OCI-LY7 (cell line): ENCODE results near the gene NEU2. TPM values are rescaled to one million over a fixed set of nuclear protein-coding genes. Genes with fewer than 3 reads are reported as not detected.

ENCODE experiments used
- BruUV-seq: library from RNA; stranded (reverse); fragments of 400-500 nt; replicated peaks from 2 replicates; lab custom pipeline; 2021; lab: Mats Ljungman, UMichigan
- CTCF ChIA-PET: fragments of 300-600 bp; sonication (Branson Sonifier 250); formaldehyde crosslinking; loops from one replicate; lab custom pipeline; 2022; ENCODE audit warnings: antibody characterized with exemption; ENCODE audit not compliant: unreplicated experiment; lab: Charles Lee
- POLR2A ChIA-PET: fragments of 300-600 bp; sonication (Branson Sonifier 250); formaldehyde crosslinking; loops from one replicate; lab custom pipeline; 2022; ENCODE audit warnings: antibody characterized with exemption; lab: Charles Lee
- DNase-seq: peaks from one replicate; pipeline ENCODE4 v3.0.0-alpha.2; 2015; ENCODE audit warnings: low spot score
- H2AFZ ChIP-seq: fragments of 200-600 bp; sonication (generic), shearing (Covaris generic); 2 replicates; pipeline ENCODE4 v1.6.1; 2014; ENCODE audit warnings: mild to moderate bottlenecking, antibody characterized with exemption, low read length, moderate library complexity
- H3K27ac ChIP-seq: fragments of 200-600 bp; sonication (generic); 2 replicates; pipeline ENCODE4 v1.5.1; 2014; ENCODE audit warnings: mixed run types, low read depth, mild to moderate bottlenecking, moderate library complexity, low read length, inconsistent platforms; ENCODE audit not compliant: poor library complexity, severe bottlenecking
- H3K36me3 ChIP-seq: fragments of 200-600 bp; sonication (generic); 2 replicates; pipeline ENCODE4 v1.6.1; 2014; ENCODE audit warnings: mild to moderate bottlenecking, antibody characterized with exemption, low read length, moderate library complexity, mixed read lengths; ENCODE audit not compliant: insufficient read depth
- H3K4me1 ChIP-seq: fragments of 200-600 bp; sonication (generic); 2 replicates; pipeline ENCODE4 v1.5.1; 2014; ENCODE audit warnings: mild to moderate bottlenecking, low read length; ENCODE audit not compliant: insufficient read depth, poor library complexity, severe bottlenecking
- H3K4me2 ChIP-seq: fragments of 200-600 bp; sonication (generic); 2 replicates; pipeline ENCODE4 v1.6.1; 2014; ENCODE audit warnings: mild to moderate bottlenecking, low read length
- H3K4me3 ChIP-seq: fragments of 200-600 bp; sonication (generic); 2 replicates; pipeline ENCODE4 v1.5.1; 2014; ENCODE audit warnings: mild to moderate bottlenecking, low read depth, low read length; ENCODE audit not compliant: poor library complexity, severe bottlenecking
- H3K79me2 ChIP-seq: fragments of 200-600 bp; sonication (generic); 2 replicates; pipeline ENCODE4 v1.6.1; 2016; ENCODE audit warnings: low read depth, mild to moderate bottlenecking, low read length, moderate library complexity, mixed read lengths; ENCODE audit not compliant: insufficient read depth
- H3K9me2 ChIP-seq: fragments of 200-600 bp; sonication (generic); 2 replicates; pipeline ENCODE4 v1.6.1; 2016; ENCODE audit warnings: mild to moderate bottlenecking, low read length, mixed read lengths; ENCODE audit not compliant: insufficient read depth
- H3K9me3 ChIP-seq: fragments of 200-600 bp; sonication (generic); 2 replicates; pipeline ENCODE4 v1.6.1; 2014; ENCODE audit warnings: mild to moderate bottlenecking, mixed run types, low read length, mixed read lengths
- H4K20me1 ChIP-seq: fragments of 200-600 bp; sonication (generic); 2 replicates; pipeline ENCODE4 v1.6.1; 2014; ENCODE audit warnings: mild to moderate bottlenecking, antibody characterized with exemption, low read length, moderate library complexity, mixed read lengths; ENCODE audit not compliant: insufficient read depth
- CTCF ChIP-seq: fragments of 200-600 bp; sonication (generic); conservative IDR thresholded peaks from 2 replicates; pipeline ENCODE4 v1.5.1; 2014; ENCODE audit warnings: mild to moderate bottlenecking, antibody characterized with exemption, low read length, moderate library complexity, mixed read lengths
- EZH2phosphoT487 ChIP-seq: fragments of 200-600 bp; sonication (generic); IDR thresholded peaks from 2 replicates; pipeline ENCODE4 v1.6.1; 2018; ENCODE audit warnings: low read depth, borderline replicate concordance, mild to moderate bottlenecking, mixed run types, antibody characterized with exemption, low read length, moderate library complexity, mixed read lengths
- intact Hi-C: fragments of 100-400 bp; cut with micrococcal nuclease; formaldehyde crosslinking; loops from one replicate; pipeline ENCODE4 v1.10.0; 2022; ENCODE audit not compliant: unreplicated experiment
- total RNA-seq, 2 experiments: library from RNA; depleted of rRNA in 1 of 2; stranded (reverse); fragments of >200 nt in 1 of 2; shearing (Covaris generic) in 1 of 2; gene quantifications; 2 replicates each; pipeline ENCODE4 v1.2.3, GENCODE V29; 2014 to 2022

Gene NEU2
- total RNA-seq, 2 experiments from 2014 or later, result not detected

GRCh38 chr2:233072838-233073237 lies 40.4 kb downstream of the NEU2 start:
- H3K4me2 ChIP-seq, result peak overlapping the region; percentile 79

GRCh38 chr2:233074106-233074505 lies 41.6 kb downstream of the NEU2 start:
- intact Hi-C loops, result loop anchor here (2.0 kb wide), 1 partner anchor 177 kb away; the partner anchor contains the start of gene ATG16L1
- BruUV-seq, result no TSS peak

More at GRCh38 chr2:233072838-233073237, 40.4 kb downstream of the NEU2 start:
- Histone ChIP-seq H2AFZ (no peak overlapping the region), H3K4me1 (peaks cover 85% of the 10 kb centered on the region), H3K9me3 (peaks cover 10% of the 10 kb centered on the region; the same call in 1 of the 2 replicates), H3K4me3 (peak overlapping the region; percentile 21), H3K9me2 (no peaks in the 10 kb centered on the region), H3K27ac (peak overlapping the region; percentile 93), H3K79me2 (peaks cover 81% of the 10 kb centered on the region), H3K36me3 (peaks cover 51% of the 10 kb centered on the region), H4K20me1 (no peaks in the 10 kb centered on the region)
- POLR2A ChIA-PET, result interaction anchor here (0.6 to 4.1 kb wide), 4 partner anchors 11 to 485 kb away, joined by 4 to 40 read pairs (median 9); partner anchors contain the start of gene INPP5D
- BruUV-seq, result no TSS peak
- intact Hi-C loops, result no loop called here
- TF ChIP-seq EZH2phosphoT487 (no peak), CTCF (no peak)
- CTCF ChIA-PET, result no interaction called here
- no peak for DNase-seq

More at GRCh38 chr2:233074106-233074505, 41.6 kb downstream of the NEU2 start:
- Histone ChIP-seq H4K20me1 (no peaks in the 10 kb centered on the region), H3K4me3 (peak overlapping the region; percentile 56), H3K4me1 (peaks cover 90% of the 10 kb centered on the region), H3K79me2 (peaks cover 82% of the 10 kb centered on the region), H2AFZ (no peak overlapping the region), H3K36me3 (peaks cover 56% of the 10 kb centered on the region), H3K9me2 (no peaks in the 10 kb centered on the region), H3K4me2 (peak overlapping the region; percentile 79), H3K27ac (peak overlapping the region; percentile 93), H3K9me3 (peaks cover 10% of the 10 kb centered on the region; the same call in 1 of the 2 replicates)
- peak; percentile 55 for DNase-seq
- CTCF ChIA-PET, result interaction anchor here (0.6 to 0.8 kb wide), 2 partner anchors 10 to 25 kb away, joined by 3 read pairs; no protein-coding TSS in a partner anchor
- TF ChIP-seq CTCF, result peak; percentile 65
- TF ChIP-seq EZH2phosphoT487, result no peak
- POLR2A ChIA-PET, result interaction anchor here (0.6 to 4.1 kb wide), 8 partner anchors 9 to 459 kb away, joined by 4 to 40 read pairs (median 6); partner anchors contain the start of gene INPP5D
